ENCODE data around the gene PCNX4. TPM values are rescaled to one million over a fixed set of nuclear protein-coding genes. Genes with fewer than 3 reads are reported as not detected.

The PCNX4 gene
- total RNA-seq, 2 experiments from 2014 or later, result 49.1 to 54.4 TPM

GRCh38 chr14:60197629-60198303 lies 106.0 kb downstream of the PCNX4 start:
- DNase-seq (ENCODE audit: low spot score), result no peak

GRCh38 chr14:60199321-60199720 lies 107.6 kb downstream of the PCNX4 start:
- CTCF ChIA-PET (ENCODE audit: unreplicated experiment), result interaction anchor here (0.9 kb wide), 1 partner anchor 133 kb away, joined by 3 read pairs; no protein-coding TSS in a partner anchor
- no peaks in the 10 kb centered on the region for H4K20me1 ChIP-seq (ENCODE audit: insufficient read depth, low read length)
- no peak for TF ChIP-seq EZH2phosphoT487 (IDR thresholded peaks at IDR 0.05; ENCODE audit: borderline replicate concordance, low read depth, low read length)
- TF ChIP-seq, protein P1, sequence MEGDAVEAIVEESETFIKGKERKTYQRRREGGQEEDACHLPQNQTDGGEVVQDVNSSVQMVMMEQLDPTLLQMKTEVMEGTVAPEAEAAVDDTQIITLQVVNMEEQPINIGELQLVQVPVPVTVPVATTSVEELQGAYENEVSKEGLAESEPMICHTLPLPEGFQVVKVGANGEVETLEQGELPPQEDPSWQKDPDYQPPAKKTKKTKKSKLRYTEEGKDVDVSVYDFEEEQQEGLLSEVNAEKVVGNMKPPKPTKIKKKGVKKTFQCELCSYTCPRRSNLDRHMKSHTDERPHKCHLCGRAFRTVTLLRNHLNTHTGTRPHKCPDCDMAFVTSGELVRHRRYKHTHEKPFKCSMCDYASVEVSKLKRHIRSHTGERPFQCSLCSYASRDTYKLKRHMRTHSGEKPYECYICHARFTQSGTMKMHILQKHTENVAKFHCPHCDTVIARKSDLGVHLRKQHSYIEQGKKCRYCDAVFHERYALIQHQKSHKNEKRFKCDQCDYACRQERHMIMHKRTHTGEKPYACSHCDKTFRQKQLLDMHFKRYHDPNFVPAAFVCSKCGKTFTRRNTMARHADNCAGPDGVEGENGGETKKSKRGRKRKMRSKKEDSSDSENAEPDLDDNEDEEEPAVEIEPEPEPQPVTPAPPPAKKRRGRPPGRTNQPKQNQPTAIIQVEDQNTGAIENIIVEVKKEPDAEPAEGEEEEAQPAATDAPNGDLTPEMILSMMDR (conservative IDR thresholded peaks at IDR 0.05; ENCODE audit: low read length), result no peak
- H3K27ac ChIP-seq (ENCODE audit: low read depth, low read length, poor library complexity, severe bottlenecking), result no peak overlapping the region
- H3K9me3 ChIP-seq (ENCODE audit: low read length), result peaks cover 32% of the 10 kb centered on the region
- BruUV-seq (replicated peaks), result no TSS peak
- H3K36me3 ChIP-seq (ENCODE audit: insufficient read depth, low read length), result peaks cover 6% of the 10 kb centered on the region; the same call in 1 of the 2 replicates
- H3K4me1 ChIP-seq (ENCODE audit: insufficient read depth, low read length, poor library complexity, severe bottlenecking), result peaks cover 42% of the 10 kb centered on the region
- no peaks in the 10 kb centered on the region for H3K9me2 ChIP-seq (ENCODE audit: insufficient read depth, low read length)
- POLR2A ChIA-PET, result interaction anchor here (0.6 to 2.5 kb wide), 8 partner anchors 10 to 170 kb away, joined by 3 to 13 read pairs (median 4); no protein-coding TSS in a partner anchor
- no peak for DNase-seq (ENCODE audit: low spot score)
- no peaks in the 10 kb centered on the region for H3K79me2 ChIP-seq (ENCODE audit: insufficient read depth, low read depth, low read length)
- no peak overlapping the region for H3K4me3 ChIP-seq (ENCODE audit: low read depth, low read length, poor library complexity, severe bottlenecking)
- H3K4me2 ChIP-seq (ENCODE audit: low read length), result no peak overlapping the region
- no peak overlapping the region for H2AFZ ChIP-seq (ENCODE audit: low read length)
- intact Hi-C loops (cut with micrococcal nuclease; ENCODE audit: unreplicated experiment), result loop anchor here (10.0 kb wide), 1 partner anchor 1055 kb away; no protein-coding TSS in a partner anchor

More at GRCh38 chr14:60197629-60198303, 106.0 kb downstream of the PCNX4 start:
- H3K4me2 ChIP-seq (ENCODE audit: low read length), result no peak overlapping the region
- no peak for TF ChIP-seq EZH2phosphoT487 (IDR thresholded peaks at IDR 0.05; ENCODE audit: borderline replicate concordance, low read depth, low read length)
- CTCF ChIA-PET (ENCODE audit: unreplicated experiment), result interaction anchor here (0.8 kb wide), 1 partner anchor 131 kb away, joined by 3 read pairs; no protein-coding TSS in a partner anchor
- H3K9me2 ChIP-seq (ENCODE audit: insufficient read depth, low read length), result no peaks in the 10 kb centered on the region
- no TSS peak for BruUV-seq (replicated peaks)
- H3K4me3 ChIP-seq (ENCODE audit: low read depth, low read length, poor library complexity, severe bottlenecking), result no peak overlapping the region
- intact Hi-C loops (cut with micrococcal nuclease; ENCODE audit: unreplicated experiment), result loop anchor here (10.0 kb wide), 1 partner anchor 1057 kb away; no protein-coding TSS in a partner anchor
- POLR2A ChIA-PET, result interaction anchor here (0.5 to 1.7 kb wide), 5 partner anchors 11 to 129 kb away, joined by 3 to 5 read pairs (median 3); no protein-coding TSS in a partner anchor
- H4K20me1 ChIP-seq (ENCODE audit: insufficient read depth, low read length), result no peaks in the 10 kb centered on the region
- H3K36me3 ChIP-seq (ENCODE audit: insufficient read depth, low read length), result peaks cover 6% of the 10 kb centered on the region; the same call in 1 of the 2 replicates
- H2AFZ ChIP-seq (ENCODE audit: low read length), result peak overlapping the region; percentile 54; the same call in 1 of the 2 replicates
- H3K9me3 ChIP-seq (ENCODE audit: low read length), result peaks cover 32% of the 10 kb centered on the region
- no peaks in the 10 kb centered on the region for H3K79me2 ChIP-seq (ENCODE audit: insufficient read depth, low read depth, low read length)
- peaks cover 28% of the 10 kb centered on the region for H3K4me1 ChIP-seq (ENCODE audit: insufficient read depth, low read length, poor library complexity, severe bottlenecking)
- H3K27ac ChIP-seq (ENCODE audit: low read depth, low read length, poor library complexity, severe bottlenecking), result no peak overlapping the region

GRCh38 chr14:60204104-60204842 lies 112.5 kb downstream of the PCNX4 start:
- intact Hi-C loops (cut with micrococcal nuclease; ENCODE audit: unreplicated experiment), result loop anchor here (1.0 to 5.0 kb wide), 4 partner anchors 44 to 145 kb away; partner anchors contain the start of gene PCNX4
- no peaks in the 10 kb centered on the region; the same call in 1 of the 2 replicates for H3K36me3 ChIP-seq (ENCODE audit: insufficient read depth, low read length)
- H3K4me3 ChIP-seq (ENCODE audit: low read depth, low read length, poor library complexity, severe bottlenecking), result peak overlapping the region; percentile 52
- H3K9me3 ChIP-seq (ENCODE audit: low read length), result peaks cover 22% of the 10 kb centered on the region; the same call in 1 of the 2 replicates
- H3K9me2 ChIP-seq (ENCODE audit: insufficient read depth, low read length), result no peaks in the 10 kb centered on the region
- H3K27ac ChIP-seq (ENCODE audit: low read depth, low read length, poor library complexity, severe bottlenecking), result peak overlapping the region; percentile 96
- TSS peak; percentile 99 for BruUV-seq (replicated peaks)
- peaks cover 44% of the 10 kb centered on the region for H3K4me1 ChIP-seq (ENCODE audit: insufficient read depth, low read length, poor library complexity, severe bottlenecking)
- TF ChIP-seq, protein P1 (conservative IDR thresholded peaks at IDR 0.05; ENCODE audit: low read length), result no peak
- no peak for TF ChIP-seq EZH2phosphoT487 (IDR thresholded peaks at IDR 0.05; ENCODE audit: borderline replicate concordance, low read depth, low read length)
- H4K20me1 ChIP-seq (ENCODE audit: insufficient read depth, low read length), result no peaks in the 10 kb centered on the region
- CTCF ChIA-PET (ENCODE audit: unreplicated experiment), result interaction anchor here (0.6 to 1.2 kb wide), 2 partner anchors 46 to 520 kb away, joined by 3 to 4 read pairs; partner anchors contain the start of gene SIX4
- peak overlapping the region; percentile 84 for H3K4me2 ChIP-seq (ENCODE audit: low read length)
- POLR2A ChIA-PET, result interaction anchor here (0.6 to 5.0 kb wide), 19 partner anchors 9 to 129 kb away, joined by 3 to 49 read pairs (median 6); partner anchors contain the start of genes DHRS7 and PPM1A
- H3K79me2 ChIP-seq (ENCODE audit: insufficient read depth, low read depth, low read length), result no peaks in the 10 kb centered on the region
- H2AFZ ChIP-seq (ENCODE audit: low read length), result peak overlapping the region; percentile 70; the same call in 1 of the 2 replicates
- peak; percentile 94 for DNase-seq (ENCODE audit: low spot score)

Measured in OCI-LY7 (cell line).